Measurements from ENCODE around the gene PAGR1.

DNA sequence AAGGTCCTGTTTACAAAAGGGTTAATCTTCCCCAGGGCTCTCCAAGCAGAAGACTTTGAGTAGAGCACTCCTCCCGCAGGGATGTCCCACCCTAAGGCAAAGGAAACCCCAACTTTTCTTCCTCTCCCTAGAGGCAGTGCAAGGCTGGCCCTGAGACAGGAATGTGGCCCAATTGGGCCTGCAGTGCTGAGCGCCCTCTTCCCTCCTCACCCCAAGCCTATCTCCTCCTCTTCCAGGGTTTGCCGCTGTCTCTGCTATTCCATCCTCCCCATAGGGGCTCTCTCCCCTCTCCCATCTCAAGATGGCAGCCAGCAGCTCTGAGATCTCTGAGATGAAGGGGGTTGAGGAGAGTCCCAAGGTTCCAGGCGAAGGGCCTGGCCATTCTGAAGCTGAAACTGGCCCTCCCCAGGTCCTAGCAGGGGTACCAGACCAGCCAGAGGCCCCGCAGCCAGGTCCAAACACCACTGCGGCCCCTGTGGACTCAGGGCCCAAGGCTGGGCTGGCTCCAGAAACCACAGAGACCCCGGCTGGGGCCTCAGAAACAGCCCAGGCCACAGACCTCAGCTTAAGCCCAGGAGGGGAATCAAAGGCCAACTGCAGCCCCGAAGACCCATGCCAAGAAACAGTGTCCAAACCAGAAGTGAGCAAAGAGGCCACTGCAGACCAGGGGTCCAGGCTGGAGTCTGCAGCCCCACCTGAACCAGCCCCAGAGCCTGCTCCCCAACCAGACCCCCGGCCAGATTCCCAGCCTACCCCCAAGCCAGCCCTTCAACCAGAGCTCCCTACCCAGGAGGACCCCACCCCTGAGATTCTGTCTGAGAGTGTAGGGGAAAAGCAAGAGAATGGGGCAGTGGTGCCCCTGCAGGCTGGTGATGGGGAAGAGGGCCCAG, 3.0 kb upstream of the PAGR1 start:
- TF ChIP-seq EZH2 (IDR thresholded peaks at IDR 0.05; ENCODE audit: borderline replicate concordance, insufficient read depth, low read length, poor library complexity, severe bottlenecking): no peak
- TF ChIP-seq SMC3 (conservative IDR thresholded peaks at IDR 0.05; ENCODE audit: poor library complexity): no peak
